GM19395 (cell line): ENCODE results near the gene EPYC.
A peak's percentile ranks its signal among the peaks of the same experiment; 100 is the strongest.

ENCODE experiments used
- ATAC-seq: cut with Tn5 transposase; IDR thresholded peaks from one replicate; pipeline ENCODE4 v1.9.1; 2021; ENCODE audit warnings: mild to moderate bottlenecking, moderate library complexity; ENCODE audit not compliant: unreplicated experiment

The EPYC gene

GRCh38 chr12:90959032-90959431, 45.7 kb downstream of the EPYC start:
- ATAC-seq, result no peak

DNA sequence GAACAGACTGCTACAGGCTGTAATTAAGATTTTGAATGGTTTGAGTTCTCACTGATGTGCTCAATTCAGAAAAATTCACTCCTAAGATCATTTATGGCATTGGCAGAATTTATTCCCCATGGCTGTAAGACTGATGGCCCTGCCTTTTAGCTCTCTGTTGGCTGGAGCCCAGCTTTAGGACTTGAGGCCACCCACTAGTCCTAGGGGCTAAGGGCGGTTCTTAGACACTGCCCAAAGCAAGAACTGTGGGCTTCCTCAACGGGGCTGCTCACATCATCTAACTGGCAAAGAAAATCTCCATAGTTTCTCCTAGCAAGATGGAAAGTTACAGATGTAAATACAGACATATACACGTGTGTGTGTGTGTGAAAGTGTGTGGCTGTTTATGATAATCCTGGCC, 46.4 kb downstream of the EPYC start:
- no peak for ATAC-seq

GRCh38 chr12:90954921-90955320, 49.9 kb downstream of the EPYC start, which contains the start of gene CCER1:
Gene CCER1, minus strand, starts transcription at chr12:90955176. Its CDS starts 434 bp downstream, at chr12:90954742.
- no peak for ATAC-seq

- ATAC-seq, result no peak
Observed at GRCh38 chr12:90954428-90954827, 50.3 kb downstream of the EPYC start.

DNA sequence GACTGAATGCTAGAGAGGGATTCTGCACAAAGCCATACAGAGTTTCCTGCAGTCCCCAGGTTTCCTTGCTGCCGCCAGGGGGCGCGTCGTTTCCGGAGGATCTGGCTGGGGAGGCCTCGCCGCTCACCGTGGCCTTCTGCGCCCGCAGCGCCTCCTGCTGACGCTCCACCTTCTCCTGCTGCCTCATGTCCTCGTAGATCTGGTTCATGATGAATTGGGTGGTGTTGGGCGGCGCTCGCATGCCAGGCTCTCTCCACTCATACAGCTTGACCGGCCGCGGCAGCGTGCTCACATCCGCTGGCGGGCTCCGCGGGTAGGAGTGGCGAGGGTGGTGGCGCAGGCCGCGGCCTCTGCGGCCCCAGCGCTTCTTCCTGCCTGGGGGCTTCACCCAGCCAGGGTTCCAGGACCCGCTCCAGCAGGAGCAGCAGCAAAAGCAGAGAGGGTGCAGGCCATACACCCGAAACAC, 50.8 kb downstream of the EPYC start:
- peak; percentile 66 for ATAC-seq

DNA sequence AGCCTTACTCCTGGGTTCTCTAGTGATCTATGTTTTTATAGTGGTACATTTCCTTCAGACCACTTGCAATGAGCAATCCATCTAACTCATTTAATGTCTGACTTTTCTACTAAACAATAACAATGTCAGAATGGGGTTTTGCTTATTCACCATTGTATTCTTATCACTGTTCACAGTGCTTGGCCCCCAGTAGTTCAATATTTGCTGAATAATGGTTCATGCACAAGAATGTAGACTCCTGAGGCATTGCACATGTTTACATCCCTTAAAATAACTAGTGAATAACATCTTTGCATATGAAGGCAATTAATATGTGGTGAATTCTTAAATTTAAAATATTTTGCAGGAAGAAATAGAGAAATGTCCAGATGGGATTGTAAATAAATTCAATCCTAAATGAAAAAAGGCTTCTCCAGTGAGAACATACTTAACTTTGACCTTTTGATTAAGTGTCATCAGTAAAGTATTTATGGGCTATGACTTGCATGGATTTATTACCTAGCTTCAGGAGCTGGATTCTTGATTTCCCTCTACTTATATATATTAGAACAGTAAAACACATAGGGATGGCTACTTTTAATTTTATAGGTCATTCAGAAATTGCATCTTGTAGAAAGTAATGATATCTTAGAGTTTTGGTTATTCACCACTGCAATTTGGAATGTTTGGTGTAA, 53.2 kb downstream of the EPYC start:
- no peak for ATAC-seq

DNA sequence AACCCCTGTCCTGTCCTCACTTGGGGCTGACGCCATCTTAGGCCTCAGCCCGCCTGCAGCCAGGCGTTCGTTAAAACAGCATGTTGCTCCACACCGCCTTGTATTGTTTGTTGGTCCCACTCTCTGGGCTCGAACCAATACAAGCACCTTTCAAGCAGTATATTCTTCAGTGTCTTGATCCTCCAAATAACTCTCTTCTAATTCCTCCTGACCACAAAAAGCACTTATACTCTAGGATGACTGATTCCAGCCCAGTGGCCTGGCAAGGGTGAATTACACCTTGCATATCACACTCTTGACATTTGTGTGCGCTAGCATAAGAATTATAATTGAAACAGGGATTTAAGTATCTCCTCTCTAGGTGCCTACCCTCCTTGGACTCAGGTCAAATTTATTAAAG, 56.9 kb downstream of the EPYC start:
- no peak for ATAC-seq

GRCh38 chr12:90945070-90945649, 59.6 kb downstream of the EPYC start:
- peak; percentile 88 for ATAC-seq

DNA sequence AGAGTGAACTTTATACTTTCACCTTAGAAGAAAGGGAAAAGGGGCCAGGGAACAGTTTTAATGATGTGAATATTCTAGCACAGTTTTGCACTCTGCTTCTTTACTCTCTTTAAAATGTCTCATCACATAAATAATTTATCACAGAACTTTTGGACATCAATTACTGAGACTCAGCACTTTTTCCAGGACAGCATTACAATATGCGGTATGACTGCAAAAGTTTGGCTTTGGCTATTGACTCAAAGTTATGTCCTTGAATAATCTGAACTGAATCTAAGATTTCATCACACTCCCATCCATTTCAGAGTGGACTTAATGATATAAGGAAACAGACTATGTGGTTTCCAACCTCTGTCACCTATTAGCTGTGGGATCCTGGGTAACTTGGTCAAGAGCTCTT, 61.5 kb downstream of the EPYC start:
- no peak for ATAC-seq

DNA sequence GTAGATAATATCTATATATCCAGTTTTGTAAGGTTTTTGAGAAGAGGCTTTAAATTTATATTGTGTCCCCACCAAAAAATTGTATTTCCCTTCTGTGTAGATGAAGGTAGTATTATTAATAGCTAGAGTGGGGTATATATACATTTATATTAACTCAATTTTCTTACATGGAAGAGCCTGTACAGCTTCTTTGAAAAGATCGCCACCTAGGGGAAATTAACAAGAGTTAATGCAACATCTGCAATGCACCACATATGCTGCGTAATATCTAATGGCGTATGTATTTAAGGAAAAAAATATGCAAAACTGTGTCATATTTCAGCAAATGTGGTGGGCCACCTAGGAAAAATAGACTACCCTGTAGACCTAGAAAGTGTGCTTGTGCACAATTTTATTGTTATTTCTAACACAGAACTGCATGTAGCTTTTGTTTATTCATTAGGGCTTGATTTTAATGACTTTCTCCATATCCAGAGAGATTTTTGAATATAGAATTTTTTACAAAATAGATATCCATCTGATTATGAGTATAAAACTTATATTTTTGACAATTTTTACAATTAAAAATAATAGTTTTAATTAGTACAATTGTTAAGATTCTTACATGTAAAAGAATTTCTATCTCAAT, 63.8 kb downstream of the EPYC start:
- peak; percentile 84 for ATAC-seq

- ATAC-seq, result no peak
Observed at GRCh38 chr12:90939382-90939781, 65.4 kb downstream of the EPYC start.

DNA sequence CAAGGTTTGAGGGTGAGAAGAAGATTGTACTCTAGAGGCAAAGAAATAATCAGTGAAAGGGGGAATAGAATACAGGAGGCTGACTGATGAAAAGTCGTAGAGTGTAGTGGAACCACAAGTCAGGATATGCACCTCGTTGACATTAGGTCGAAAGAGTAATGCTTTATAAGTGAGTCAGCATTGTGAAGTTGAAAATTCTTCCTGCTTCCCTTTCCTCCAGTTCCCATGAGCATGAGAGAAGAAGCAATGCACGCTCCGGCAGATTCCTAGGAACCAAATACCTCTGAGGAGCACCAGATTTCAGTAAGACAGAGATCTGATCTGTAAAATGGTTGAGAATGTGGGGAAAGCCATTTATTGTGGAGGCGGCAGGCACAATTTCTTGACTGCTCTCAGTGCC, 66.3 kb downstream of the EPYC start:
- ATAC-seq, result no peak

- no peak for ATAC-seq
Observed at GRCh38 chr12:90937651-90938050, 67.1 kb downstream of the EPYC start.

DNA sequence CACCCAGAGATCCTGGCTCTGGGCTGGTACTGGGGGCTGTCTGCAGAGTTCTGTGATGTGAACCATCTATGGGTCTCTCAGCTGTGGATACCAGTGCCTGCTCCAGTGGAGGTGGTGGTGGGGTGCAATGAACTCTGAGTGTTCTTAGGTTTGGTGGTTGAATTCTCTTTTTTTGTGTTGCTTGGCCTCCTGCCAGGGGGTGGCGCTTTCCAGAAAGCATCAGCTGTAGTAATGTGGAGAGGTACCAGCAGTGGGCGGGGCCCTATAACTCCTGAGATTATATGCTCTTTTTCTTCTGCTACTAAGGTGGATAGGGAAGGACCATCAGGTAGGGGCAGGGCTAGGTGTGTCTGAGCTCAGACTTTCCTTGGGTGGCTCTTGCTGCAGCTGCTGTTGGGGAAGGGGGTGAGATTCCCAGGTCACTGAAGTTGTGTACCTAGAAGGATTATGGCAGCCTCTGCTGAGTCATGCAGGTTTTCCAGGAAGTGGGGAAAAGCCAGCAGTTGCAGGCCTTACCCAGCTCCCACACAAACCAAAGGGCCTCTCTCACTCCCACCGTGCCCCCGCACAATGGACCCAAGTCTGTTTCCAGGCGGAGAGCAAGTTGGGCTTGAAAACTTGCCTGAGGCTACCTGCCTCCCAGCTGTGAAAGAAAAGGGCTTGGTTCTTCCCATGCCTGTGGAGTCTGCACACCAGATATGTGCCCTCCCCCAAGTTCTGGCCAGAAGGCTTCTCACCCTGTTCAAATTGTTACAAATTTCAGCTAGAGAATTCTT, 68.4 kb downstream of the EPYC start:
- ATAC-seq, result no peak

DNA sequence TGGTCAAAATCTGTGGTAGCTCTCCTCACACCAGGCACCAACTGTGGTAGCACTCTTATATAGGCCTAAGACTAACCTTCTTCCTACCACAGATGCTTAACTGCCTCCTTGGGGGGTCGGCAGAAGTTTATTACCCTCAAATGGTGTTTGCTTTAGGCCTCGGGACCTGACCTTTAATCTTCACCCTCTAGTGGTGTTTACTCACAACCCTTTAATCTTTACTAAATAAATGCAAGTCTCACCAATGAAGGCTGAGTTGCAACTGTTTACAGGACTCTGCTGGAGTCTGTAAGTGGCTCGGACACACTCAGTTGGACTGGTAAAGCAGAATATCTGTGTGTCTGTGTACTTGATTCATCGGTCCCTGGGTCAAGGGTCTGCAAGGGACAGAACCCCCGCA, 79.2 kb downstream of the EPYC start:
- ATAC-seq, result no peak

DNA sequence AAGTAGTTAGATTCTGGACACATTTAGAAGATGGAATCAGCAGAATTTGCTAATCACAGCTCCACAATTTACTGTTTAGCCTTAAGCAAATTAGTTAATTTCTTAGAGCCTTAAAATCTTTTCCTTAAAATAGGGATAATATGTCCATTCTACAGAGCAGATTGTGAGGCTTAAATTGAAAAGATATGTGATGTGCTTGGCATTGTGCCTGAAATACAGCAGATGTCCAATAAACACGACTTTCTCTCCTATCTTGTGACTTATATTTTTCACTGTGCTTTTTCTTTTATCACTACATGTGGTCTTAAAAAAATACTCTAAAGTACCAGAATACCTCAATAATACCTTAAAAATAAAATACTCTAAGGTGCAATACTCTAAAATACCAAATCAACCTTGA, 80.4 kb downstream of the EPYC start:
- ATAC-seq, result no peak

DNA sequence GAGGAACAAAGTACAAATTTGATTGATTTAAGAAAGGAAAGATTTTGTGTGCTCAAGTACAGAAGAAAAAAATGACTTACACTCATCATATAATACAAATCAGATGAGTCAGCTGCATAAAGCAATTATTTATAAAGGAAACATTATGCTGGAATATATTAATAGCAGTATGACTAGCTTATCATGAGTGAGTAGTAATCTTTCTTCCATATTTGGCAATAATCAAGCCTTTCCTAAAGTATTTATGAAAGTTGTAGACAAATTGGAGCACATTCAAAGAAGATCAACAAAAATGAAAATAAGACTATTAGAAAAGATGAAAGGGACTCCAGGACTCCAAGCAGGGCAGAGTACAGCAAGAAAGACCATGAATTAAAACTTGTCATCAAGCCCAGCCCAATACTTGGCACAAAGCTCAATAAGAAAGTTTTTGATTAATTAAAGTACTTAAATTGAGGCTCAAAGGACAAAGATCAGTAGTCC, 82.6 kb downstream of the EPYC start:
- no peak for ATAC-seq

DNA sequence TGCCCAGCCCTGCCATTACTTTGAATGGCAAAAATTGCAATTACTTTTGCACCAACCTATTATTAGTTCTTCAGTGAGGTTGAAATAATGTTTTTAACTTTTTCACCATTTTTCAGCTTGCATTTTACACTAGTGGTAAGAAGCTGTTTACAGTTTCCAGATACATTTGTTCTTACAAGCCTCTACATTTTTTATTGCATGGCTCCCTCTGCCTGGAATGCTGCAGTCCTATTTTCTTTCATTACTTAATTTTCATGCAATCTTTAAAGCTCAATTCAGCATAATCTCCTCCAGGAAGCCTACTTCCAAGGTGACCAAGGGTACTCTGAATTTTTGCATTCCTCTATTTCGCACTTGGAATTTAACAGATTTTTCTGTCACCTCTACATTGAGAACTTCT, 83.2 kb downstream of the EPYC start:
- no peak for ATAC-seq

GRCh38 chr12:90920222-90920621, 84.5 kb downstream of the EPYC start:
- ATAC-seq, result no peak

DNA sequence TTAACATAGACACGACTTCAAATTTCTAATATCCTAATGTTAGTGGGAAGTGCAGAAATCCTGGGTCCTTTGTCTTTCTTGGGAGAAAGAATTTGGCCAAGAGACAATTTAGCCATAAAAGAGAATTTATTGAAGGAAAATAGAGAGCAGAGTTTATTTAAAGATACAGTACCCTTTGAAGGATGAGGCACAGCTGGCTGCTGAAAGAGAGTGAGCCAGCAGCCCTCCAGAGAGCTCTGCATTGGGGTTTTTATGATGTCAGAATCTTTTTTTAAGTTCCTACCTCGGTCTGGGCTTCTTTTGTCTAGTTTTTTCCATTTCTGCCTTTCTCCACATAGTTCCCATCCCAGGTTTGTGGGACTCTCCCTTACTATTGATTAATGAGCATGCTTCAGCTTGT, 87.3 kb downstream of the EPYC start:
- ATAC-seq, result no peak

- ATAC-seq, result no peak
Observed at GRCh38 chr12:90916516-90916915, 88.3 kb downstream of the EPYC start.
